HG03159 (cell line): ENCODE measurements around the gene BLOC1S4.
"Not testable (repeated sequence)": the region's sequence is repeated elsewhere in the genome, so short reads cannot be mapped to it uniquely, and the experiment has no call there.

Experiments
- ATAC-seq: cut with Tn5 transposase; IDR thresholded peaks from one replicate; pipeline ENCODE4 v1.9.1; 2021; ENCODE audit warnings: mild to moderate bottlenecking, moderate library complexity; ENCODE audit not compliant: unreplicated experiment

Gene BLOC1S4, protein sequence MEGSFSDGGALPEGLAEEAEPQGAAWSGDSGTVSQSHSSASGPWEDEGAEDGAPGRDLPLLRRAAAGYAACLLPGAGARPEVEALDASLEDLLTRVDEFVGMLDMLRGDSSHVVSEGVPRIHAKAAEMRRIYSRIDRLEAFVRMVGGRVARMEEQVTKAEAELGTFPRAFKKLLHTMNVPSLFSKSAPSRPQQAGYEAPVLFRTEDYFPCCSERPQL

DNA sequence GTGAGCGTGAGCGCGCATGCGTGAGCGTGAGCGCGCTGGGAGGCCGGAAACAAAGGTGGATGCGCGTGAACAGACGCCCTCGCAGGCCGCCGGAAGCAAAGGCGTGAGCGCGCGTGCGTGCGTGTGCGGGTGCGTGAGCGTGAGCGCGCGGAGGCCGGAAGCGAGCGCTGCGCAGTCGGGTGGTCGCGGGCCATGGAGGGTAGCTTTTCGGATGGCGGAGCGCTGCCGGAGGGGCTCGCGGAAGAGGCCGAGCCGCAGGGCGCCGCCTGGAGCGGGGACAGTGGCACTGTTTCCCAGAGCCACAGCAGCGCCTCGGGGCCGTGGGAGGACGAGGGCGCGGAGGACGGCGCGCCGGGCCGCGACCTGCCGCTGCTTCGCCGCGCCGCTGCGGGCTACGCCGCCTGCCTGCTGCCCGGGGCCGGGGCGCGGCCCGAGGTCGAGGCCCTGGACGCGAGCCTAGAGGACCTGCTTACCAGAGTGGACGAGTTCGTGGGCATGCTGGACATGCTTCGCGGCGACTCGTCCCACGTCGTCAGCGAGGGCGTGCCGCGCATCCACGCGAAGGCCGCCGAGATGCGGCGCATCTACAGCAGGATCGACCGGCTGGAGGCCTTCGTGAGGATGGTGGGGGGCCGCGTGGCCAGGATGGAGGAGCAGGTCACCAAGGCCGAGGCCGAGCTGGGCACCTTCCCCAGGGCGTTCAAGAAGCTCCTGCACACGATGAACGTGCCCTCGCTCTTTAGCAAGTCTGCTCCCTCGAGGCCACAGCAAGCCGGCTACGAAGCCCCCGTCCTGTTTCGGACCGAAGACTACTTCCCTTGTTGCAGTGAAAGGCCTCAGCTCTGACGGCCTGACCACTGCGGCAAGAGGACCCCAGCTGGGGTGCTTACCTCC lies at the start of gene BLOC1S4:
TSS of gene BLOC1S4 (plus strand) at position 157 of the 894 bp plus-strand sequence. CDS start at position 193, 36 bp downstream.
- peak; percentile 82 for ATAC-seq

DNA sequence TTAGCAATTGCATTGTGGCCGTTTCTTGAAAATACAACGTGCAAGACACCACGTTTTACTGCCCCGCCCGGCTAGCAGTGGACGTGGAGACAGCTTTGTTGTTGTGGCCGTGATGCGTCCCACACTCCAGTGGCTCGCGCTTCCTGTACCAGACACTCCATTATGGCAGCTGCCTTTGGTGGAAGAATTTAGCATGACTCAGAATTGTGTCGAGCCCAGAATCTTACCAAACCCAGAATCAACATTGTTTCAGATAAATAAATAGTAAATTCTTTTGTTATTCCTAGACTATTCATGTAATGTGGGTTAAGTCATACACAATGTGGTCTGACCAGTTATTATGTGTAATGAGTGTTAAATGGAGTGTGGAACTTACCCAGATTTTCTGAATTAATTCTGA lies 47.6 kb upstream of the BLOC1S4 start:
- no peak for ATAC-seq

DNA sequence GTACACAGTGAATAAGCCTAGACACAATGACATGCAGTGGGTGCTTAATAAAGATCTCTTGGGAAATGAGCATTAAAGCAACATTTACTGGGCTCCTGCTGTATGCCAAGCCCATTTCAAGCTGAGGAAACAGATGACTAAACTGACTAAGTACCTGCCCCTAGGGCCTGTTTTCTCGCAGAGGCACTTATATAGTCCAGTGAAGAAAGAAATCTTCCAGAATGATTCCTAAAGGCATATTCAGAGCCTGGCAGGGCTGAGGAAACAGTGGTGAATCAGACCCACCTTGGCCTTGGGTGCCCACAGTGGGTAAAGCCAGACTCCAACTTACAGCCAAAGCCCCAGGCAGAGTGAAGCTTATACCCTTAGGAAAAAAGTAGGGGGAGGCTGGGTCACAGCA lies 44.3 kb upstream of the BLOC1S4 start:
- no peak for ATAC-seq

DNA sequence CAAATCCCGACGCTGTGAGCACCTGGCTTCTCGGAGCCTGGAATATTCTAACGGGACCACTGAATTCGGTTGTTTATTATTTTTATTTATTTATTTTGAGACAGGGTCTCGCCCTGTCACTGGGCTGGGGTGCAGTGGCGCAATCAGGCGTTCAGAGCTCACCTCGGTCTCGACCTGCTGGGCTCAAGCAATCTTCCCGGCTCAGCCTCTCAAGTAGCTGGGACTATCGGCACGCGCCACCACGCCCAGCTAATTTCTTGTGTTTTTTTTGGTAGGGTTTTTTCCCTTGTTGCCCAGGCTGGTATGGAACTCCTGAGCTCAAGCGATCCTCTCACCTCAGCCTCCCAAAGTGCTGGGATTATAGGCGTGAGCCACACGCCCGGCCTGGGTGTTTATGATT lies 43.8 kb upstream of the BLOC1S4 start:
- ATAC-seq = no peak

DNA sequence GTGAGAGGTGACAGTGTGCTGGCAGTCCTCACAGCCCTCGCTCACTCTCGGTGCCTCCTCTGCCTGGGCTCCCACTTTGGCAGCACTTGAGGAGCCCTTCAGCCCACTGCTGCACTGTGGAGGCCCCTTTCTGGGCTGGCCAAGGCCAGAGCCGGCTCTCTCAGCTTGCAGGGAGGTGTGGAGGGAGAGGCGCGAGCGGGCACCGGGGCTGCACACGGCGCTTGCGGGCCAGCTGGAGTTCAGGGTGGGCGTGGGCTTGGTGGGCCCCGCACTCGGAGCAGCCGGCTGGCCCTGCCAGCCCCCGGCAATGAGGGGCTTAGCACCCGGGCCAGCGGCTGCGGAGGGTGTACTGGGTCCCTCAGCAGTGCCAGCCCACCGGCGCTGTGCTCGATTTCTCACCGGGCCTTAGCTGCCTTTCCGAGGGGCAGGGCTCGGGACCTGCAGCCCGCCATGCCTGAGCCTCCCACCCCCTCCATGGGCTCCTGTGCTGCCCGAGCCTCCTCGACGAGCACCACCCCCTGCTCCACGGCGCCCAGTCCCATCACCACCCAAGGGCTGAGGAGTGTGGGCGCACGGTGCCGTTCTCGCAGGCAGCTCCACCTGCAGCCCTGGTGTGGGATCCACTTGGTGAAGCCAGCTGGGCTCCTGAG lies 43.3 kb upstream of the BLOC1S4 start:
- not testable (repeated sequence) for ATAC-seq

DNA sequence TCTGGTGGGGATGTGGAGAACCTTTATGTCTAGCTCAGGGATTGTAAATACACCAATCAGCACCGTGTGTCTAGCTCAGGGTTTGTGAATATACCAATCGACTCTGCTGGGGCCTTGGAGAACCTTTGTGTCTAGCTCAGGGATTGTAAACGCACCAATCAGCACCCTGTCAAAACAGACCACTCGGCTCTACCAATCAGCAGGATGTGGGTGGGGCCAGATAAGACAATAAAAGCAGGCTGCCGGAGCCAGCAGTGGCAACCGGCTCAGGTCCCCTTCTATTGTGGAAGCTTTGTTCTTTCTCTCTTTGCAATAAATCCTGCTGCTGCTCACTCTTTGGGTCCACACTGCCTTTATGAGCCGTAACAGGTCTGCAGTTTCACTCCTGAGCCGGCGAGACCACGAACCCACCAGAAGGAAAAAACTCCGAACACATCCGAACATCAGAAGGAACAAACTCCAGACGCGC lies 42.7 kb upstream of the BLOC1S4 start:
- not testable (repeated sequence) for ATAC-seq

DNA sequence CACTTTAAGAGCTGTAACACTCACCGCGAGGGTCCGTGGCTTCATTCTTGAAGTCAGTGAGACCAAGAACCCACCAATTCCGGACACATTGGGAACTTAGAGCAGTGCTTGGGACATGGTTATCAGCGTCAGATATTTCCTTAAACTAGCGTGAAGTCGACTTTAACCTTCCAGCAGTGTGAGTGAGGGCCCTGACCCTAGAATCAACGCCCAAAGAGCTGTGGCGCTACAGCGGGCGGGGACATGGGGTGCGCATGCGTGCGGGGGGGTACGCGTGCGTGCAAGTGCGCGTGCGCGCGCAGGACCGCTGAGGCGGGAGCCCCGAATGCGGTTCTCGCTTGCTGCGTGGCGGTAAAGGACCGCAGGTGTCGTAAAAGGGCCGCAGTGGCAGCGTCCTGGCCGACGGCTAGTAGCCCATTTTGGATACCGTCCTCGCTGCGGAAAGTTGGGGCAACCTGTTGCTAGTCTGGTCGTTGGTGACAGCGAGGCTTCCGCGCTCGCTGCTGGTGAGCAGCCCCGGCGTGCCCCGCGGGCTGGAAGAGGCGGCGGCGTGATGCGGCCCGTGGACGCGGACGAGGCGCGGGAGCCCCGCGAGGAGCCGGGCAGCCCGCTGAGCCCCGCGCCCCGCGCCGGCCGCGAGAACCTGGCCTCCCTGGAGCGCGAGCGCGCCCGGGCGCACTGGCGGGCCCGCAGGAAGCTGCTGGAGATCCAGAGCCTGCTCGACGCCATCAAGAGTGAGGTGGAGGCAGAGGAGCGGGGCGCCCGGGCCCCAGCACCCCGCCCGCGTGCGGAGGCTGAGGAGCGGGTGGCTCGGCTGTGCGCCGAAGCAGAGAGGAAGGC lies 42.1 kb upstream of the BLOC1S4 start:
- peak; percentile 83 for ATAC-seq

DNA sequence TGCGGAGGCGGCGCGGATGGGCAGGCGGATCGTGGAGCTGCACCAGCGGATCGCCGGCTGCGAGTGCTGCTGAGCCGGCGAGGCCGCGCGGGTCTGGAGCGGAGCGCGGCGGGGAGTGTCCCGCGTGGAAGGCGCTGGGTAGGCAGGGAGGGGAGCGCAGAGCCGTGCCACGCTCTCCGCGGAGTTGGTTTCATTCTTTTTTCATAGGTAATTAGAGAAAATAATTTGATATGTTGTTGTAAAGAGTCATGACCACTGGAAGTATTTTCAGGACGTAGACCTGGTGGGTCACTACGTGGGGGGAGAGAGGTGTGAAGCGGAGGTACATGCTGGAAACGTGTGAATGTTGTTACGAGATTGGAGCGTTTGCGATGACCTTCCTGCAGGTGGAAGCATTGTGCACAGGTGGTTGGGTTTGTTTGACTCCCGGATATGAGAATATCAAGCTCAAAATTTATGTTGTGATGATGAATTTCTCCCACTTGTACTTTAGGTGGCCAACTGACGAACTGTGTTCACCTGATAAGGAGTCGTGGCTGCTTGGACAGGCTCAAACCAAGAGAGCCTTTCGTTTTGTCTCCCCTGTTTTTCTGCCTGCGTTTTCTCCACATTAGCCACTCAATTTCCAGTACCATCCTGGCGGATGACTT lies 41.3 kb upstream of the BLOC1S4 start:
- ATAC-seq = peak; percentile 45

DNA sequence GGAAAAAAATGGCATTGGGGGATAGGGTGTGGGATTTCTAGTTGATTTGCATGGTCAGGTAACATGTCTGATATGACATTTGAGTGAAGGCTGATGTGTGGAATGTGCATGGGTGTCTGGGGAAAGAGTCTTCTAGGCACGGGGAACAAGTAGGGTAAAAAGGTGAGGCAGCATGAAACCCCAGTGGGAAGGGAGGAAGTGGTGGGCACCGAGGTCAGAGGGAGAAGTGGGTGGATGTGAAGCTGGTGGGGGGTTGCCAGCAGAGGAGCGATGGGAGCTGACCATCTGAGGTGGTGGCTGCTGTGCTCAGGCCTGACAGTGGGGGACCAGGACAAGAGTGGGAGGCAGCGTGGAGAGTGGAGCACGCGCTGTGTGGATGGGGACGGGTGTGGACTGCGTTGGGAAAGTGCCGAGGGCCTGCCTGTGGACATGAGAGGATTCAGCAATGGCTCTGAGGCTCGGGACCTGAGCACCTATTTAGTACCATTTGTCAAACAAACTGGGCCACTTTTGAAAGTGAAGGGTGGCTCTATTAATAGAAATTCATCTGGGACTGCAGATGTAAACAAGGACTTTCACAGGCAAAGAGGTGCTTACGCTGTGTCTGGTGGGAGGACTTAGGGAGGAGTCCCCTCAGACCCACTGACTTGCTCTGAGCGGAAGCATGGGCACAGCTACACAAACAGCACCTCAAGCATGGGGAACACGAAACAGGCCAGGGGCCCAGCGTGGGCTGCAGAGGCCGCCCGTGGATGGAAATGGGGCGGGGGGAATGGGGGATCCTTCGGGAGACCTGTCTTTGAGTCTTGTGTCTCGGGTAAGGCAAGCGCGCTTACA lies 39.0 kb upstream of the BLOC1S4 start:
- ATAC-seq = no peak

DNA sequence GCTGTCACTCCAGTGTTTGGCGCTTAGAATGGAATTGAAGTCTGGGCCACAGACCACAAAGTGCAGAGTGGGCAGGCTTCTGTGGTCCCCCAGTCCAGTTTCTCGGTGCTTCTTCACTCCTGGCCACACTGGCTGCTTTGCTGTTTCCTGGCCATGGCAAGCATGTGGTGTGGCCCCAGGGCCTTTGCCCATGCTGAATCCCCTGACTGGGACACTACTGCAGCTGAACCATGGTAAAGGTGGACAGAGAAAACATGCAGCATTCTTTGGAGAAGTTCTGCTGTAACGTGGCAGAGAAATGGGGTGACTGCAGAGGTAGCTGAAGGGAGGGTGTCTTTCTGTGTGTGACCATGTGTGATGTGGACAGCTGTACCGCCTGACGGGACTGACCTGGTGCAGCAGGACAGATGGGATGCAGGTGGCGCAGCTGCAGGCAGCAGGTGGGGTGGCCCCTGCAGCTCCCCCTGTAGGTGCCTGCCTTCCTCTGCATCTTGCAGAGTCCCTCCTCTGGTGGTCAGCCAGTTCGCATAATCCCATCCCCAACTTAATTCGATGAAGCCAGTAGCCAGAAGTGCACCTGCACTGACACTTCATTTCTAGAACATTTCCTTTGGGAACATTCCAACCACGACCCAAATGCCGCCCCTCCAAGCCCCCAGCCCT lies 35.5 kb upstream of the BLOC1S4 start:
- ATAC-seq = no peak

DNA sequence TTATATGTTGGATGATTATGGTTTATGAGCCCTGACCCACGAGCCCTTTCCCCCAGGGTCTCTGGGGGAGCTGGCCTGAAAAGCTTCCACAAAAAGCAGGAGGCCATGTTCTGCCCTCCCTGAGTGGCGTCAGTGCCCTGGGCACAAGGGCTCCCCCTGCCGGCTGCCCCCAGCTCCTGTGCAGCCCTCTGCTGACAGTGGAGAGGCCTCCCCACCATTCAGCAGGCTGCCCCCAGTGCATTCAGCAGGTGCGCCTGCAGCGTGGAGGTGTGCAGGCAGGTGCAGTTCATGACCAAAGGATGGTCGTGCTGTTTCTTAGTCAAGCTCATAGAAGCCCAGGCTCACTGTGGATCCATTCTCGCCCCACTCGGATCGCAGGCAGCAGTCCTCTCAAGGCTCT lies 34.8 kb upstream of the BLOC1S4 start:
- ATAC-seq = no peak

DNA sequence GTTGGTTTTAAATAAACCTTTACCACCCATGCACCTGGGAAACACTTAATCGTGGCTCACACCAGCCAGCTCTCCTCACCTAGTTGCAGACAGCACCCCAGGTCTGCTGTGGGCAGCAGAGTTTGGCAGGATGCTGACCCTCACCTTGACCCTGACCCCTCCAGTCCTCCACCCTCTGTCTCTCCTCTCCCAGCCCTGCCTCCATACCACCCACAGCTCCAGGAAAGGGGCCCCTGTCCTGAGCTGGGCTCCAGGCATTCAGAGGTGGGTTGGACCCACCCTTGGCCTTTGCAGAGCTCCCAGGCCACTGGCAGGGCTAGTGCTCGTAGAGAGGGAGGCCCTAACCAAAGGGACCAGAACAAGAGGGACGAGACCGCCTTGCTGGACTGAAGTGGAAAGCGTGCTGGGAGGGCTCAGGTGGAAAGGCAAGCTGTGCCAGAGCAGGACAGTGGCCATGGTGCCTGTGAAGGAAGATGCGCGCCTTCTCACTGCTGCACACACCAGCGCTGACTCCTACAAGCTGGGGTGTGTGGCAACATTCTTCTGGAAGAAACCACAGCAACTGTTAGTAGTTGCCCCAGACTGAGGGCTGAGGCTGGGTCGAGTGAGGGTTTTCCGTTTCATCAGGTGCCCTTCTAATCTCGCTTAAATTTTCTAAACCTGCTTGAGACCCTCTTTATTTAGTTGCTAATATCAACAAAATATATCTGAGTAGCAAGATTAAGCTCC lies 32.9 kb upstream of the BLOC1S4 start:
- ATAC-seq = no peak

DNA sequence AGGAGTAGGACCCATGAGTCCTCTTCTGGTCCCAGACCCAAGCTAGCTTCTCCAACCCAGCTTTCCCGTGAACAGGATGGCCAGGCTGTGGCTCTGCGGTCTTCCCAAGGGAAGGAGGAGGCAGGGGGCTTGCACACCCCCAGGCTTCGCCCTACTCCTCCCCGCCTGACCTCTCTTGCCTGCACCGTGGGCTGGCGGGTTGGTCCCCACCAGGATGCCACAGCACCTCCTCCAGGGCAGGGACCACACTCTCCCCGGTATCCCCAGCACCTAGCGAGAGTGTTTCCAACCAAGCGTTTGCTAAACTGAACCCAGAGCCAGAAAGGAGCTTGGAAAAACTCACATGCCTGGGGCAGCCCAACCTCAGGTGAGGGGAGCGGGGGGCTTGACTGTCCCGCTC lies 31.3 kb upstream of the BLOC1S4 start:
- ATAC-seq = no peak

DNA sequence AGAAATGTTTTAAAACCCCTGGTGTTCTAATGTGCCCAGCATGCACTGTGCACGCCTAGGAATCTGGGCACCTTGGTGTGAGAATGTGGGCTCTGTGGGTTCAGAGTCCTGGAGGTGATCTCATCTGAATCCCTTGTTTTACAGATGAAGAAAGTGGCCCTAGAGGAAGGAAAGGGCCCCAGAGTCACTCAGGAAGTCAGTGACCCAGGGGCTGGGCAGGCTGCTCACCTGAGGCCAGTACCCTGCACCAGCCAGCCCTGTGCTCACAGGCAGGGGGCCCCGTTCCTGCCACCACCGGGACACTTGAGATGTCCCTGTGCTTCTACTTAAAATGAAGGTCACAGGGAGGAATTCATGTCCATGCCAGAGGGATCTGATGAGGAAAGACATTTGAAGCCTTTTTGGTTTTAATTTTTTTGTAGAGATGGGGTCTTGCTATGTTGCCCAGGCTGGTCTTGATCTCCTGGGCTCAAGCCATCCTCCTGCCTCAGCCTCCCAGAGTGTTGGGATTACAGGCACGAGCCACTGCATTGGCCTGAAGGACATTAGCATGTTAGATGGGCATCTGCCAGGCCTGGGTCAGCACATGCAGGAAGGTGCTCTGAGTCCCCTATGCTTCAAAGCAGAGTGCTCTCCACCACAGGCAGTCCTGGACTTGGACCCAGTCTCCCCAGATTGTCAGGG lies 29.7 kb upstream of the BLOC1S4 start:
- no peak for ATAC-seq

DNA sequence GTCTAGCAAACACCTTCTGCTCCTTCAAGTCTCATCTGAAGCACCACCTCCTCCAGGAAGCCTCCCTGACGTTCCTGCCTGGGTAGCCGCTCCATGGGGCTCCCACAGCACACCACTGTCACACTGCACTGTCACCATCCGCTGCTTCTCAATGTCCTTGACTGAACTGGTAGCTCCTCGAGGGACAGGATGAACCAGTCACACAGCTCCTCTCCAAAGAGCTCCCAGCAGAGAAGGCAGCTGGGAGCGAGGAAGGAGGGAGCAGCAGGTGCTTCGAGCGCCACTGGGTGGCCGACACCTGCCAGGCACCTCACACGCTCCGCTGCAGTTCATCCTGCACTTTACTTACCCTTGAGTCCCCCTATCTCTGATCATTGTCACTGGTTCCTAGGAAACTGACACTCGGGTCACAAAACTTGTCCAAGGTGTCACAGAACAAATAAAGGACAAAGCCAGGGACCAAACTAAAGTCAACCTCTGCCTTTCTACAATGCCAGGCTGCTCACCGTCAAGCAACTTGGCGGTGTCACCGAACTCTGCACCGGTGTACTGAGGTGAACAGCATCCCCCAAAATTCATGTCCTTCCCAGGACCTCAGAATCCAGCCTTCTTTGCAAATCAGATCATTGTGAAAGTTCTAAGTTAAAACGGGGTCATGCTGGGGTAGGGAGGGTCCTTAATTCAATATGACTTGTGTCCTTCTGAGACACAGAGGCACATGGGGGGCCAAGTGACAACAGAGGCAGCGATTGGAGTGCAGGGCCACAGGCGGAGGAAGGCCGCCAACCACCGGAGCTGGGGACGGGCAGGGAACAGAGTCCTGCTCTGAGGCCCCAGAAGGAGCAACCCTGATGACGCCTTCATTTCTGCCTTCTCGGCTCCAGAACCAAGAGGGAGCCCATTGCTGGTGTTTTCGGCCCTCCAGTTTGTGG lies 27.8 kb upstream of the BLOC1S4 start:
- ATAC-seq = no peak

DNA sequence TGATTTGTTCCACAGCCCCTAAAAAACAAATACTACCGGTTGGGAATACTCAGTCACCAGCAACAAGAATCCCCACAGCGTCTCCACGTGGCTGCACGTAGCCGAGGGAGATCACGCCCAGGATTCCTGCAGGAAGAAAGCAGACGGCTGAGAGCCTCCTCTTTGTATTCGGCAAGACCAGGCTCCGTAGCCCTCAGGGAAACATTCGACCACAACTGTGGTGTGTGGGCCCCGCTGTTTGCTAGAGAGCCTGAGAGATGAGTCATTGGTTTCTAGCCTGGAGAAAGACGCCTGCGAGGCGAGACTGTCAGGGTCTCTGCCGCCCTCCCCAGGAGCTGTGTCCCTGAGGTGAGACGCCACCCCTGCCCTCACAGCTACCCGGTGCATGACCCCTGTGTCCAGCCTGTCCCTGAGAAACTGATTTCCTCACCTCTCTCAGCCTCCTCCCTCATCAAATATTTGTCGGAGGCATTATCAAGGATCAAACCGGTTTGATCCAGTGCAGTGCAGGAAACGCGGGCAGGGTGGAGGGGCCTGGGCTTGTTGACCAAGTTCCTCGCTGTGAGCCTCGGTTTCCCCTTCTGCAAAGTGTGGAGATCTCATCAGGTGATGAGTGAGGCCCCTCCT lies 27.0 kb upstream of the BLOC1S4 start:
- ATAC-seq = no peak
